Glutamatergic neuron (in vitro differentiated cells): ENCODE measurements around the gene AMPH. TPM values are rescaled to one million over a fixed set of nuclear protein-coding genes. Genes with fewer than 3 reads are reported as not detected.

Experiments used
- DNase-seq: peaks from one replicate; pipeline ENCODE4 v3.0.0; 2022
- H3K27ac Mint-ChIP-seq: one replicate; pipeline ENCODE4 v1.8.0; 2020; ENCODE audit warnings: mild to moderate bottlenecking, mixed read lengths, inconsistent platforms; ENCODE audit not compliant: unreplicated experiment
- H3K27me3 Mint-ChIP-seq: one replicate; pipeline ENCODE4 v1.8.0; 2020; ENCODE audit warnings: mild to moderate bottlenecking, moderate library complexity, mixed read lengths, inconsistent platforms; ENCODE audit not compliant: unreplicated experiment
- H3K36me3 Mint-ChIP-seq: one replicate; pipeline ENCODE4 v1.8.0; 2020; ENCODE audit warnings: mild to moderate bottlenecking, mixed read lengths, inconsistent platforms; ENCODE audit not compliant: unreplicated experiment
- H3K4me1 Mint-ChIP-seq: one replicate; pipeline ENCODE4 v1.8.0; 2020; ENCODE audit warnings: mild to moderate bottlenecking, low read depth, mixed read lengths, inconsistent platforms; ENCODE audit not compliant: unreplicated experiment
- H3K4me3 Mint-ChIP-seq: one replicate; pipeline ENCODE4 v1.8.0; 2020; ENCODE audit warnings: mild to moderate bottlenecking, mixed read lengths, inconsistent platforms; ENCODE audit not compliant: unreplicated experiment
- H3K9me3 Mint-ChIP-seq: one replicate; pipeline ENCODE4 v1.8.0; 2020; ENCODE audit warnings: mild to moderate bottlenecking, moderate library complexity, mixed read lengths, inconsistent platforms; ENCODE audit not compliant: unreplicated experiment
- total RNA-seq: library from RNA; stranded (reverse); fragmentation: NEBNext Ultra II Directional; extraction: Animal tissue kit (Norgen Biotek cat#: 25700); gene quantifications from one replicate; pipeline ENCODE4 v1.2.1, GENCODE V29; 2021; ENCODE audit not compliant: unreplicated experiment
- TF ChIP-seq, protein P1 (sequence below): fragments of 200-600 bp; sonication (generic); IDR thresholded peaks from one replicate; pipeline ENCODE4 v1.5.0; 2021; ENCODE audit not compliant: partially characterized antibody, unreplicated experiment

The AMPH gene
- total RNA-seq, 1 donor from 2014 or later = 9.4 TPM

DNA sequence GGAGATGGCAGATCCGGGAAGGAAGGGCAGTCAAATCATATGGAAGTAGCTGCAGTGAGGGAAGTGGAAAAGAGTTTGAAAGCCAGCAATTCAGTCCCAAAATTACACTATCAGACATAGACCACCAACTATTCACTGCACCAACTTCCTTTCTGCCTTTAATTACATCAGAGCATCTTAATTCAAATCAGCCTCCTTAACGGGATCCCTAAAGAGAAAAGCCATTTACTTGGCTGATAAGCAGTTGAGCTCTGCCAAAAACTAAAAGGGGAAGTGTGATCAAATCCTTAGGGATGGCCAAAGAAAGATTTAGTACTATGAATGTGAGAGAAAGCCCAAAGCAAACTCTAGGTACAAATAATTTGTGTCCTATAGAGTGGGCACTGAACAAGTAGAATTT, 110.4 kb downstream of the AMPH start:
- H3K27me3 Mint-ChIP-seq = no peaks in the 10 kb centered on the region
- H3K36me3 Mint-ChIP-seq = peaks cover 7% of the 10 kb centered on the region
- no peaks in the 10 kb centered on the region for H3K4me1 Mint-ChIP-seq
- H3K27ac Mint-ChIP-seq = no peak overlapping the region
- H3K4me3 Mint-ChIP-seq = no peak overlapping the region
- TF ChIP-seq, protein P1, sequence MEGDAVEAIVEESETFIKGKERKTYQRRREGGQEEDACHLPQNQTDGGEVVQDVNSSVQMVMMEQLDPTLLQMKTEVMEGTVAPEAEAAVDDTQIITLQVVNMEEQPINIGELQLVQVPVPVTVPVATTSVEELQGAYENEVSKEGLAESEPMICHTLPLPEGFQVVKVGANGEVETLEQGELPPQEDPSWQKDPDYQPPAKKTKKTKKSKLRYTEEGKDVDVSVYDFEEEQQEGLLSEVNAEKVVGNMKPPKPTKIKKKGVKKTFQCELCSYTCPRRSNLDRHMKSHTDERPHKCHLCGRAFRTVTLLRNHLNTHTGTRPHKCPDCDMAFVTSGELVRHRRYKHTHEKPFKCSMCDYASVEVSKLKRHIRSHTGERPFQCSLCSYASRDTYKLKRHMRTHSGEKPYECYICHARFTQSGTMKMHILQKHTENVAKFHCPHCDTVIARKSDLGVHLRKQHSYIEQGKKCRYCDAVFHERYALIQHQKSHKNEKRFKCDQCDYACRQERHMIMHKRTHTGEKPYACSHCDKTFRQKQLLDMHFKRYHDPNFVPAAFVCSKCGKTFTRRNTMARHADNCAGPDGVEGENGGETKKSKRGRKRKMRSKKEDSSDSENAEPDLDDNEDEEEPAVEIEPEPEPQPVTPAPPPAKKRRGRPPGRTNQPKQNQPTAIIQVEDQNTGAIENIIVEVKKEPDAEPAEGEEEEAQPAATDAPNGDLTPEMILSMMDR = no peak
- DNase-seq = no peak
- H3K9me3 Mint-ChIP-seq = peaks cover 5% of the 10 kb centered on the region

DNA sequence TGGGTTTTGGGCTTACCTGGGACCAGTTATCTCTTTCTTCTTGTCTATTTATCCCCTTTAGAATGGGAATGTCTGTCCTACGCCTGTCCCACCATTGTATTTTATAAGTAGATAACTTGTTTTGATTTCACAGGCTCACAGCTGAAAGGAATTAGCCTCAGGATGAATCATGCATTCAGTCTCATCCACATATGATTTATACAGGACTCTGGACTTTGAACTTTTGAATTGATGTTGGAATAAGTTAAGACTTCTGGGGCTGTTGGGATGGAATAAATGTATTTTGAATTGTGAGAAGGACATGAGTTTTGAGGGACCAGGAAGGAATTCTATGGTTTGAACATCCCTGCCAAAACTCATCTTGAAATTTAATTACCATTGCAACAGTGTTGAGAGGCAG, 112.6 kb downstream of the AMPH start:
- no peaks in the 10 kb centered on the region for H3K4me1 Mint-ChIP-seq
- no peak overlapping the region for H3K27ac Mint-ChIP-seq
- no peak for DNase-seq
- H3K27me3 Mint-ChIP-seq = no peaks in the 10 kb centered on the region
- peaks cover 7% of the 10 kb centered on the region for H3K9me3 Mint-ChIP-seq
- H3K4me3 Mint-ChIP-seq = no peak overlapping the region
- H3K36me3 Mint-ChIP-seq = peaks cover 17% of the 10 kb centered on the region
- TF ChIP-seq, protein P1 = no peak

DNA sequence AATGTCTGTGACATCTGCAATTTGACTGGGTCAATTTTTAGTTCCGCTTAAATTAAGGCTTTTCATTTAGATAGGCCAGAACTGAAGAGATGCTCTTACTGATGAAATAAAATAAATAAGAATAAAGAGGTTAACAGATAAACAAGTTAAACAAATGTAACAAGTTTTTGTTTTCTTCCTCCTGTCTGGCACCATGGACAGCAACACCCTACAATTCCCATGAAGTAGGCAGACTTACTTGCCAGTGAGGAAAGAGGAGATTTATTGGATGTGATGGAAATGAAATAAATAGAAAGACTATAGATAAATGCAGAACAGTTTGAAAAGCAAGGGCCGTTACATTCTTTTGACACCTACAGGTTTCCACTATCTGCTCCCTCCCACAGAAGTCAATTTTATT, 118.5 kb downstream of the AMPH start:
- no peak for DNase-seq
- Mint-ChIP-seq H3K27me3 (no peaks in the 10 kb centered on the region), H3K36me3 (peaks cover 17% of the 10 kb centered on the region), H3K27ac (no peak overlapping the region), H3K9me3 (peaks cover 7% of the 10 kb centered on the region), H3K4me3 (no peak overlapping the region), H3K4me1 (no peaks in the 10 kb centered on the region)
- TF ChIP-seq, protein P1 = no peak

DNA sequence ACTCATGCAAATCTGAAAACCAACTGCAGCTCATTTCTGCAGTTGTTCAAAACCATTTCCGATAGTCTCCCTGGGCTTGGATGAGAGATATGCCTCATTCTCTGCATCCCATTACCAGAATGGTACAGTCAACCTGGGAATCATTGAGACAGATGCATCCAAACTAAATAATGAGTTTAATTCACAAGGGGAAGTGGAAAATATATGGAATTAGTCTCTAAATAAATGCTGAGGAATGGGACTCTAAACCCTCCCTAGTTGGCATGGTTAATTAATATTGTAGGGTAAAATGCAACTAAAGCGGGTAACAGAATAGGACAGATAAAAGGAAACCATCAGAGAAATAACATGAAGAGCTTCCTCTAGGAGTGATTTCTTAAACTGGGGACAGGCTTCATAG, 118.9 kb downstream of the AMPH start:
- Mint-ChIP-seq H3K4me3 (no peak overlapping the region), H3K36me3 (peaks cover 14% of the 10 kb centered on the region), H3K27ac (no peak overlapping the region), H3K9me3 (peaks cover 6% of the 10 kb centered on the region), H3K4me1 (no peaks in the 10 kb centered on the region), H3K27me3 (no peaks in the 10 kb centered on the region)
- DNase-seq = no peak
- TF ChIP-seq, protein P1 = no peak

DNA sequence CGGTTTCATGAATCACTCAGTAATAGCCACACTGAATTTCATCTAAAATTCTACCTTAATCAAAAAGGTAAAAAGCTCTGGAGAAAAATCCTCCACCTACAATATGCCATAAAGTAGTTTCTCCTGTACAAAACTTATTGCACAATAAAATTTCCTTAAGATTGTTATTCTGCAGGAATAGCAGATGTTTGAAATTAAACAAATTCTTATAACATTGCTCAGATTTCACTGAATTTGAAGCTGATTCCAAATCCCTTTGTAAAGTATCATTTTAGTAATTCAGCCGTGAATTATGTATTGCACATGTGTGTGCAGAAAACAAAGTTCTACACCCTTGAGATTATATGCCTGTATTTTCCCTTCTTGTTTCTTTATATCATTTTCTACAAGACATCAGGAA, 123.8 kb downstream of the AMPH start:
- no peak for DNase-seq
- H3K9me3 Mint-ChIP-seq = no peaks in the 10 kb centered on the region
- no peaks in the 10 kb centered on the region for H3K27me3 Mint-ChIP-seq
- TF ChIP-seq, protein P1 = no peak
- H3K4me3 Mint-ChIP-seq = no peak overlapping the region
- no peak overlapping the region for H3K27ac Mint-ChIP-seq
- H3K4me1 Mint-ChIP-seq = no peaks in the 10 kb centered on the region
- H3K36me3 Mint-ChIP-seq = no peaks in the 10 kb centered on the region
